Mesodermal cell (in vitro differentiated cells): Measurements from ENCODE around the gene PNPLA8.

Source experiments
- H3K27ac ChIP-seq: 2 replicates; pipeline ENCODE4 v1.7.0; 2013; ENCODE audit warnings: mild to moderate bottlenecking, low read depth, low read length, moderate library complexity; ENCODE audit not compliant: severe bottlenecking
- H3K36me3 ChIP-seq: 2 replicates; pipeline ENCODE4 v1.7.1; 2013; ENCODE audit warnings: mild to moderate bottlenecking, low read length, moderate library complexity; ENCODE audit not compliant: control insufficient read depth, insufficient read depth
- H3K4me1 ChIP-seq: one replicate; pipeline ENCODE4 v1.7.1; 2013; ENCODE audit warnings: mild to moderate bottlenecking, low read length; ENCODE audit not compliant: insufficient read depth, control insufficient read depth, poor library complexity, severe bottlenecking
- H3K4me3 ChIP-seq: 2 replicates; pipeline ENCODE4 v1.7.0; 2013; ENCODE audit warnings: low read length, control low read depth, mild to moderate bottlenecking; ENCODE audit not compliant: insufficient read depth, poor library complexity, severe bottlenecking; ENCODE audit errors: extremely low read depth
- H3K9me3 ChIP-seq: 2 replicates; pipeline ENCODE4 v1.7.1; 2013; ENCODE audit warnings: mild to moderate bottlenecking, low read length, moderate library complexity; ENCODE audit not compliant: control insufficient read depth
- WGBS, 2 experiments: methylation state at CpG; one replicate each; pipeline ENCODE4 v1.1.5; 2013; ENCODE audit warnings: missing lambda C conversion rate in 2 of 2; ENCODE audit not compliant: insufficient coverage in 2 of 2; 5-methylcytosine and 5-hydroxymethylcytosine counted together

PNPLA8 gene

GRCh38 chr7:108454674-108455550 lies 71.0 kb downstream of the PNPLA8 start:
- H3K27ac ChIP-seq: no peak overlapping the region

GRCh38 chr7:108454317-108454673 lies 71.6 kb downstream of the PNPLA8 start:
- H3K9me3 ChIP-seq: no peaks in the 10 kb centered on the region
- no peak overlapping the region for H3K27ac ChIP-seq
- WGBS, 2 experiments: 25 to 36% methylated on average over 2 to 4 of the region's 4 CpGs
- peak overlapping the region; percentile 52 for H3K4me3 ChIP-seq
- no peaks in the 10 kb centered on the region for H3K4me1 ChIP-seq
- no peaks in the 10 kb centered on the region for H3K36me3 ChIP-seq

More at GRCh38 chr7:108454674-108455550, 71.0 kb downstream of the PNPLA8 start:
- Histone ChIP-seq H3K36me3 (no peaks in the 10 kb centered on the region), H3K4me3 (peak overlapping the region; percentile 52), H3K4me1 (no peaks in the 10 kb centered on the region), H3K9me3 (no peaks in the 10 kb centered on the region)
- WGBS, 2 experiments: 0% methylated on average over 56 of the region's 72 CpGs

DNA sequence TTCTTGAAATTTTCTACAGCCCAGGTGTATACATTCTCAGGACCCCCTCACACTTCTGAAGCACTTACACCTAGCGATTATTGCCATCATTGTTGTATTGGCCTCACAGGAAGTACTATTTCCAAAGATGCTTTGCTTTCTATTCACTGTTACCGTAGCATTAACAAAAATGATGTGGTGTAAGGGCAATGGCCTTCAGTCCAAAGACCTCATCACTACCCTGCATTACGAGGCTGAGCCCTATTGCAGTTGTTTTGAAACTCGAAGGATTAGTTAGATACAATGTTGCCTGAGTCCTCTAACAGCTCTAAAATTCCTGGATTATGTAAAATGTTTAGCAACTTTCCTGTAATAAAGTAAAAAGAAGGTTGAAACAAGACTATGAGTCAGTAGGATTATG lies 72.6 kb downstream of the PNPLA8 start:
- no peak overlapping the region for H3K4me3 ChIP-seq
- H3K9me3 ChIP-seq: no peaks in the 10 kb centered on the region
- no peak overlapping the region for H3K27ac ChIP-seq
- H3K4me1 ChIP-seq: no peaks in the 10 kb centered on the region
- no peaks in the 10 kb centered on the region for H3K36me3 ChIP-seq
- 75 to 83% methylated on average over 1 to 3 of the region's 4 CpGs for WGBS, 2 experiments

DNA sequence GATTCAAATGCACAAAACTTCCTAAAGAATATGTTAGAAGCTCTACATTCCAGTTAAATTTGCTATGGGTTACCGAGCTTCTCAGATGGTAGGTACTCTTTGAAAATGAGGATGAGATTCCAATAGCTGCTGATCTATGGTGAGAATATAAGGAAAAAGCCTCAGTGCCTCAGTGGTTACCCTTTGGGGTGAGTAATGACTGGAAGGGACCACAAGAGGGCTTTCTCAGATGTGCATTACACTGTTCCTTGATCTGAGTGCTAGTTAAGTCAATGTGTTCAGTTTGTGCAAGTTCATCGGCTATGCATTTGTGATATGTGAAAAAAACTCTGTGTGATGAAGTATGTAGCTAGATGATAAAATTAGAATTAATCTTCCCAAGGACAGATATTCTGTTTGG lies 73.2 kb downstream of the PNPLA8 start:
- 40 to 73% methylated on average over 1 to 2 of the region's 2 CpGs for WGBS, 2 experiments
- Histone ChIP-seq H3K4me1 (no peaks in the 10 kb centered on the region), H3K4me3 (no peak overlapping the region)

GRCh38 chr7:108451296-108451848 lies 74.6 kb downstream of the PNPLA8 start:
- 88% methylated on average over 1 of the region's 2 CpGs; no CpG with 5 or more reads in 1 of the 2 experiments for WGBS, 2 experiments
- H3K36me3 ChIP-seq: no peaks in the 10 kb centered on the region
- no peaks in the 10 kb centered on the region for H3K9me3 ChIP-seq
- H3K27ac ChIP-seq: no peak overlapping the region
- no peak overlapping the region for H3K4me3 ChIP-seq
- no peaks in the 10 kb centered on the region for H3K4me1 ChIP-seq

More for the DNA sequence above, 73.2 kb downstream of the PNPLA8 start:
- H3K9me3 ChIP-seq: no peaks in the 10 kb centered on the region
- no peaks in the 10 kb centered on the region for H3K36me3 ChIP-seq
- H3K27ac ChIP-seq: no peak overlapping the region

GRCh38 chr7:108450160-108450559 lies 75.8 kb downstream of the PNPLA8 start:
- no peaks in the 10 kb centered on the region for H3K36me3 ChIP-seq
- no peaks in the 10 kb centered on the region for H3K9me3 ChIP-seq
- H3K27ac ChIP-seq: no peak overlapping the region
- H3K4me1 ChIP-seq: no peaks in the 10 kb centered on the region
- 100% methylated on average over 1 of the region's 1 CpG; no CpG with 5 or more reads in 1 of the 2 experiments for WGBS, 2 experiments
- H3K4me3 ChIP-seq: no peak overlapping the region

- no peaks in the 10 kb centered on the region for H3K4me1 ChIP-seq
- no peaks in the 10 kb centered on the region for H3K9me3 ChIP-seq
- no peaks in the 10 kb centered on the region for H3K36me3 ChIP-seq
- H3K4me3 ChIP-seq: no peak overlapping the region
- no peak overlapping the region for H3K27ac ChIP-seq
Observed at GRCh38 chr7:108449521-108449920, 76.4 kb downstream of the PNPLA8 start.

DNA sequence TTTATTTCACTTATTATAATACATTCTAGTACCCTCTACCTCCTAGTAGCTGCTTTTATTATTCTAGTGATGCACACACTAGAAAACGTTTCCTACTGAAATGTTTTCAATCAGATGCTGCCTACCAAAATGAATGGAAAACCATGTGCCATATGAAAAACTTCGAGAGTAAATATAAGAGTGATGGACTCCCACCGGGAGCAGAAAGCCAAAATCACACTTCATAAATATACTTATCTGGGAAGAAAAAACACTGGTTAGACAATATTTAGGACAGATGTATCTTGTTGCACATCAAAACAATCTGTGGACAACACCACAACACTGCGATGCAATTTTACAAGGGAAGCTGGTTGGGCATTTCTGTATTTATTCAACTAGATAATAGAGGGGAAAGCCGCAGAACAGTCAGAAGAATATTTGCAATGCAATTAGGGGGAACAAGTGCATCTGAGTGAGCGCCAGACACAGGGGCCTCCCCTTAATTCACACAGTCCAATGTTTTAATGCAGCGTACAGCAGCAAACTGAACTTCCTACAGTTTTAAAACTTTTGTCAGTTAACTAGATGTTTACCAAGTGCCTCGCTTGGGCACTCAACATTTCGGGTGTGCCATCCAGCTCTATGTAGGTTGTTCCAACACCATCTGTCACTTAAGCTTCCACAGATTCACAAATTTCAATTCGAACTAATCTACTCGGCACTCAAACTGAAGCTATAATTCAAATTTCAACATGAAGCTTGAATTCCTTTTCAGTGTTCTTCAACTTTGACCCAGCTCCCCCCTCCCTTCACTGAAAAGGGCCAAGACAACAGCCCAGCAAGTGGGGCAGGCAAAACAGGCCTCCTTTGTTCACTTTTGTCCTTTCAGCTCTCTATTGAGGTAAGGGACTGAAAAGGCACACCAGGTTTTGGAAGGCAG lies 77.1 kb downstream of the PNPLA8 start:
- no peaks in the 10 kb centered on the region for H3K36me3 ChIP-seq
- no peak overlapping the region for H3K27ac ChIP-seq
- H3K4me3 ChIP-seq: no peak overlapping the region
- H3K4me1 ChIP-seq: no peaks in the 10 kb centered on the region
- H3K9me3 ChIP-seq: no peaks in the 10 kb centered on the region
- WGBS, 2 experiments: 81 to 87% methylated on average over 6 to 9 of the region's 11 CpGs

- Histone ChIP-seq H3K9me3 (no peaks in the 10 kb centered on the region), H3K4me3 (no peak overlapping the region), H3K36me3 (no peaks in the 10 kb centered on the region), H3K4me1 (no peaks in the 10 kb centered on the region), H3K27ac (no peak overlapping the region)
- WGBS, 2 experiments: 81 to 96% methylated on average over 3 of the region's 5 CpGs
Observed at GRCh38 chr7:108442039-108442568, 83.8 kb downstream of the PNPLA8 start.

DNA sequence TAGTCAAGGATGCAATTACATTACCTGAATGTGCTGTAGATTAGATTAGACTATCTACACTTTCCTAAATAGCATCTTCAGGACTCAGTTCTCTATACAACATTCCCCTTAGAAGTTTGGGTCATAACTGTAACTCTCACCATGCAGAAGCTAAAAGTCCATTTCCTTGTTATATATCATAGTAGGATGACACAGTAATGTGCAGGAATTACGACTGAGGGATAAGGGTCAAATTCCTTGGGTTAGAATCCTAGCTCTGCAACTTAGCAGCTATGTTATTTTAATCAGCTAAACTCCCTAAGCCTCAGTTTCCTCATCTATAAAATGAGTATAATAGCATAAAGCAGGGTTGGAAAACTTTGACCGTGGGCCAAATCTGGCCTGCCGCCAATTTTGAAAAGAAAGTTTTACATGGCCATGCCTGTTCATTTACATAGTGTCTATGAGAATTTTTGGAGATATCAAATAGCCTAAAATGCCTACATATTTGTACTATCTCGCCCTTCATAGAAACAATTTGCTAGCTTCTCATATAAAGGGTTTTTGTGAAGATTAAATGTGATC lies 84.5 kb downstream of the PNPLA8 start:
- no peaks in the 10 kb centered on the region for H3K4me1 ChIP-seq
- WGBS, 2 experiments: no CpG with 5 or more reads among the region's 4 CpGs
- no peaks in the 10 kb centered on the region for H3K9me3 ChIP-seq
- H3K4me3 ChIP-seq: no peak overlapping the region
- no peak overlapping the region for H3K27ac ChIP-seq
- H3K36me3 ChIP-seq: no peaks in the 10 kb centered on the region
